Bronchial epithelial cell (primary cell): ENCODE data around the gene GARNL3. TPM values are rescaled to one million over a fixed set of nuclear protein-coding genes. Genes with fewer than 3 reads are reported as not detected.
A peak's percentile ranks its signal among the peaks of the same experiment; 100 is the strongest.

Source experiments
- DNase-seq: peaks from one replicate; pipeline ENCODE4 v3.0.0-alpha.2; 2010; ENCODE audit warnings: low read depth
- FAIRE-seq: peaks from 2 replicates; lab custom pipeline; 2011; peaks lifted over from hg19 to GRCh38; lab: Jason Lieb, UNC
- H3K27me3 ChIP-seq: 2 replicates; pipeline ENCODE4 v1.5.1; 2011; ENCODE audit warnings: low read length; ENCODE audit not compliant: control insufficient read depth, insufficient read depth
- H3K36me3 ChIP-seq: 2 replicates; pipeline ENCODE4 v1.5.1; 2011; ENCODE audit warnings: low read length; ENCODE audit not compliant: control insufficient read depth, insufficient read depth
- H3K4me3 ChIP-seq: 2 replicates; pipeline ENCODE4 v1.5.1; 2011; ENCODE audit warnings: mild to moderate bottlenecking, low read depth, low read length, control low read depth
- total RNA-seq: library from RNA; depleted of rRNA; stranded (reverse); fragments of >200 nt; gene quantifications from 2 replicates; pipeline ENCODE4 v1.2.1, GENCODE V29; 2014
- TF ChIP-seq, protein P1 (sequence below): IDR thresholded peaks from 2 replicates; pipeline ENCODE4 v1.5.1; 2011; ENCODE audit warnings: mild to moderate bottlenecking, moderate library complexity, low read length, control low read depth, inconsistent platforms; ENCODE audit not compliant: insufficient read depth, severe bottlenecking

Gene GARNL3
- total RNA-seq, 1 donor from 2014 or later: 2.4 TPM

- DNase-seq: no peak
- Histone ChIP-seq H3K4me3 (no peak overlapping the region), H3K36me3 (no peaks in the 10 kb centered on the region), H3K27me3 (no peaks in the 10 kb centered on the region)
- FAIRE-seq: no peak
- TF ChIP-seq, protein P1, sequence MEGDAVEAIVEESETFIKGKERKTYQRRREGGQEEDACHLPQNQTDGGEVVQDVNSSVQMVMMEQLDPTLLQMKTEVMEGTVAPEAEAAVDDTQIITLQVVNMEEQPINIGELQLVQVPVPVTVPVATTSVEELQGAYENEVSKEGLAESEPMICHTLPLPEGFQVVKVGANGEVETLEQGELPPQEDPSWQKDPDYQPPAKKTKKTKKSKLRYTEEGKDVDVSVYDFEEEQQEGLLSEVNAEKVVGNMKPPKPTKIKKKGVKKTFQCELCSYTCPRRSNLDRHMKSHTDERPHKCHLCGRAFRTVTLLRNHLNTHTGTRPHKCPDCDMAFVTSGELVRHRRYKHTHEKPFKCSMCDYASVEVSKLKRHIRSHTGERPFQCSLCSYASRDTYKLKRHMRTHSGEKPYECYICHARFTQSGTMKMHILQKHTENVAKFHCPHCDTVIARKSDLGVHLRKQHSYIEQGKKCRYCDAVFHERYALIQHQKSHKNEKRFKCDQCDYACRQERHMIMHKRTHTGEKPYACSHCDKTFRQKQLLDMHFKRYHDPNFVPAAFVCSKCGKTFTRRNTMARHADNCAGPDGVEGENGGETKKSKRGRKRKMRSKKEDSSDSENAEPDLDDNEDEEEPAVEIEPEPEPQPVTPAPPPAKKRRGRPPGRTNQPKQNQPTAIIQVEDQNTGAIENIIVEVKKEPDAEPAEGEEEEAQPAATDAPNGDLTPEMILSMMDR: no peak
Measured at GRCh38 chr9:127344368-127345000, 79.9 kb downstream of the GARNL3 start.

DNA sequence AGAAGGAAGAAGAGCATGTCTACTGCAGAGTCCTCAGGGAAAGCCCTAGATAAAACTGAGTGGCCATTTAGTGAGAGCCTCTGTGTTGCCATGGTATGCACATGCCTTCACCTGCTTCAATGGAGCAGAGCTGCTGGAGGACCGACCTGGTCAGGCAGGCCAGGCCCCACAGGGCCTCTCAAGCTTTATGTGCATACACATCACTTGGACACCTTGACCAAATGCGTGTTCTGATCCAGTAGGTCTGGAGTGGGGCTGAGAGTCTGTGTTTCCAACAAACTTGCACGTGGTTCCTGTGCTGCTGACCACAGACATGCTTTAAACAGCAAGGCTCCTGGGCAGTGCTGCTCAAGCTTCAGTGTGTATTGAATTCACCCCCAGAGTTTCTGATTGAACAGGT, 81.0 kb downstream of the GARNL3 start:
- Histone ChIP-seq H3K36me3 (no peaks in the 10 kb centered on the region), H3K4me3 (no peak overlapping the region), H3K27me3 (no peaks in the 10 kb centered on the region)
- FAIRE-seq (no peak), DNase-seq (no peak)
- TF ChIP-seq, protein P1: no peak

- Histone ChIP-seq H3K27me3 (no peaks in the 10 kb centered on the region), H3K4me3 (no peak overlapping the region), H3K36me3 (no peaks in the 10 kb centered on the region)
- no peak for DNase-seq
- TF ChIP-seq, protein P1: peak; percentile 9
- no peak for FAIRE-seq
Measured at GRCh38 chr9:127346584-127346983, 82.0 kb downstream of the GARNL3 start.

DNA sequence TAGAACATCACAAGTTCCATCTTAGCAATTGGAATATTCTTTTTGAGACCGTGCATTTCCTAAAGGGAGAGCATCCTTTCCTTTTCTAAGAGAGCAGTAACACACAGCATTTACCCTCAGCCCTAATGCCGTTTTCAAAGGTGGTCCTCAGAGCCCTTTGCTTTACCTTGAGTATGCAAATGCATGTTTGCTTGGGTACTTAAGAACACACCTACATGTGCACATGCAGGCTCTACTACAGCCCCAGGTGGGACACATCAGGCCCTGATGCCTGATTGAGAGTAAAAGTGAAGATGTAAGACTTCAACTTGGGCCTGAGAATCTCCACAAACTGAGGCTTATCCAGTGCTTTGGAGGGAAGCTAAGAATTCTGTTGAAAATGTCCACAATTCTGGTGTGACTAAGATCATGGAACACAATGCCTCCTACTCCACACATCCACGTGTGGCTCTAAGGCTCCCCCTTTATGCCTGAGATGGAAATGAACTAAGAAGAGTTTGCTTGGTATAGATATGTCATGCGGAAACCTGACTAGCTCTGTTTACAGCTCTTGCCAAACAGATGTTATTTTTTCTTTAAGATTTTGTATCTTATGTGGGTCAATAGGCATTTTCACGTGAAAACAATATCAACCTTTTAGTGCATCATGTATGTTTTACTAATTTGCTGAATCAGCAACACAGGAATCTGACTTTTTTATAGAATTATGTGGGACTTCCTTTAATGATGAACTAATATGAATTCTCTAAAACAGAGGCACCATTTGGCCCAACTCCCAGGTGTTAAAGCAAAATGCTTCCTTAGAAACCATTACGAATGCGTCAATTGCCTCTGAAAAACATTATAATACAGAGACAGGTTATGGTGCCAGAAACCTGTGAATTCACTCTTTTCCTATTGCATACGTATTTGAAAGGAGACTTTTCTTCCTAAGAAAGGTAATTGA, 83.5 kb downstream of the GARNL3 start:
- DNase-seq (peak; percentile 50), FAIRE-seq (no peak)

DNA sequence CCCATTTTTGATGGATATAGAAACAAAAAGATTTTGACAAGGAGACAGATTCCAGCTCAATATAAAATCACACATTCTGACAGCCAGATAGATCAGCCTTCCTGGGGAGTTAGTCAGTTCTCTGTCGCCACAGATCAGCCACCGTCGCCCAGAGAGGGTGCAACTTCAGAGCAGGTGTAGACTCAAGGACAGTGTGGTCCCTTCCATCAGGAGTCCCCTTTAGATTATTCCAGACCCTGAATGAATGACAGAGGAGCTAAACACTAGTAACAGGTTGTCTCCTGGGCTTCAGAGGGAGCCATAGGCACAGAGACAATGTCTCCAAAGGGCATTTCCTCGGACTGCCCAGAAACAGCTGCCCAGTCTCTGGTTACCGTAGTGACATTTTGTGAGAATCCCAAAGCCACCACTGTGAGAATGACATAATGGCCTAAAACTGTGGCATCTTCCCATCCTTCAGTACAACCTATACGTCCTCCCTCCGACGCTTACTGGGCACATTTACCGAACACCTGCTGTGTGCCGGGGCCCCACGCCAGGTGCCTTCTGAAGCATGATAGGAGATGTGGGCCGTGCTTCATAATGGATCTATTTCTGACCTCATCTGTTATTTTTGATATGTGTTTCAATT, 85.0 kb downstream of the GARNL3 start:
- FAIRE-seq (no peak), DNase-seq (no peak)

More for the DNA sequence above, 83.5 kb downstream of the GARNL3 start:
- no peaks in the 10 kb centered on the region for H3K27me3 ChIP-seq
- H3K4me3 ChIP-seq: no peak overlapping the region
- TF ChIP-seq, protein P1: peak; percentile 38
- H3K36me3 ChIP-seq: no peaks in the 10 kb centered on the region

More for the DNA sequence above, 85.0 kb downstream of the GARNL3 start:
- TF ChIP-seq, protein P1: no peak
- Histone ChIP-seq H3K4me3 (no peak overlapping the region), H3K36me3 (no peaks in the 10 kb centered on the region), H3K27me3 (no peaks in the 10 kb centered on the region)
